Lower leg skin (tissue), 4 donors: ENCODE measurements around the gene LIX1L. TPM values are rescaled to one million over a fixed set of nuclear protein-coding genes. Genes with fewer than 3 reads are reported as not detected.

Experiments
- DNase-seq, 2 donors: peaks; one replicate each; pipeline ENCODE4 v3.0.0-alpha.2; 2019; ENCODE audit warnings: low spot score in 2 of 2
- H3K4me3 ChIP-seq: fragments of 200-600 bp; sonication (generic); 2 replicates; pipeline ENCODE4 v1.5.1; 2017; ENCODE audit warnings: mild to moderate bottlenecking, low read depth; ENCODE audit not compliant: poor library complexity, severe bottlenecking
- CTCF ChIP-seq, 3 donors: fragments of 450-650 bp; IDR thresholded peaks; one replicate each; pipeline ENCODE4 v1.5.1; 2016; ENCODE audit warnings: antibody characterized with exemption in 3 of 3, mild to moderate bottlenecking in 3 of 3, moderate library complexity in 2 of 3
- POLR2A ChIP-seq, 2 donors: fragments of 450-650 bp; IDR thresholded peaks; one replicate each; pipeline ENCODE4 v1.6.1; 2016 to 2017; ENCODE audit warnings: antibody characterized with exemption in 2 of 2, mild to moderate bottlenecking in 1 of 2, moderate library complexity in 1 of 2
- WGBS, 2 donors: methylation state at CpG; one replicate each; pipeline ENCODE4 v1.1.5; 2018; 5-methylcytosine and 5-hydroxymethylcytosine counted together
- intact Hi-C: fragments of 100-400 bp; cut with DNase I; formaldehyde crosslinking; loops from one replicate; pipeline ENCODE4 v1.15.0; 2023; ENCODE audit warnings: low total_unique reads
- total RNA-seq, 4 donors: library from RNA; depleted of rRNA; stranded (reverse); fragments of >200 nt; gene quantifications; one replicate each; pipeline ENCODE4 v1.1.0, GENCODE V29; 2016

The LIX1L gene
- total RNA-seq, 4 donors from 2014 or later, result 4.6 to 14.2 (median 7.7) TPM

- intact Hi-C loops, result no loop called here
- TF ChIP-seq CTCF (IDR thresholded peaks at IDR 0.05), result no peak
- no peak for TF ChIP-seq POLR2A (IDR thresholded peaks at IDR 0.05)
- DNase-seq, result peak in 1 of 2 donors; percentile 73
- no peak overlapping the region for H3K4me3 ChIP-seq
- WGBS, 2 donors, result 88 to 90% methylated on average over 7 of the region's 7 CpGs
Observed at GRCh38 chr1:145972580-145972979, 14.8 kb upstream of the LIX1L start.

- no peak for DNase-seq
- 93 to 98% methylated on average over 2 of the region's 2 CpGs for WGBS, 2 donors
- intact Hi-C loops, result no loop called here
Observed at GRCh38 chr1:145967288-145967687, 9.5 kb upstream of the LIX1L start.

GRCh38 chr1:145965119-145965744 is 7.4 kb upstream of the LIX1L start:
- H3K4me3 ChIP-seq, result peak overlapping the region; percentile 42
- TF ChIP-seq CTCF (IDR thresholded peaks at IDR 0.05) (no peak), POLR2A (IDR thresholded peaks at IDR 0.05) (no peak)
- intact Hi-C loops, result no loop called here
- DNase-seq, result no peak
- 1% methylated on average over 5 of the region's 5 CpGs for WGBS, 2 donors

More at GRCh38 chr1:145967288-145967687, 9.5 kb upstream of the LIX1L start:
- no peak for TF ChIP-seq POLR2A (IDR thresholded peaks at IDR 0.05)
- no peak for TF ChIP-seq CTCF (IDR thresholded peaks at IDR 0.05)
- no peak overlapping the region for H3K4me3 ChIP-seq

GRCh38 chr1:145964328-145965118 is 6.7 kb upstream of the LIX1L start, which contains the start of the genes ANKRD34A and POLR3GL:
Gene ANKRD34A, minus strand, starts transcription at chr1:145964575. Its CDS starts 2,816 bp downstream, at chr1:145961759.
Gene POLR3GL, plus strand, starts transcription at chr1:145964690. Its CDS starts 10,176 bp downstream, at chr1:145974866.
- peak; percentile 97 to 99 for DNase-seq
- intact Hi-C loops, result no loop called here
- H3K4me3 ChIP-seq, result peak within 1 kb of the TSS; percentile 42
- 1% methylated on average over 37 of the region's 37 CpGs for WGBS, 2 donors
- TF ChIP-seq POLR2A (IDR thresholded peaks at IDR 0.05) (peak in 1 of 2 donors; percentile 73), CTCF (IDR thresholded peaks at IDR 0.05) (no peak)

- WGBS, 2 donors, result 24 to 26% methylated on average over 5 of the region's 5 CpGs
- H3K4me3 ChIP-seq, result no peak overlapping the region
- peak in 1 of 2 donors; percentile 63 for DNase-seq
- intact Hi-C loops, result no loop called here
- TF ChIP-seq POLR2A (IDR thresholded peaks at IDR 0.05), result no peak
- no peak for TF ChIP-seq CTCF (IDR thresholded peaks at IDR 0.05)
Observed at GRCh38 chr1:145963265-145964019, 5.6 kb upstream of the LIX1L start.
